ENCODE measurements around the gene FBXO34. TPM values are rescaled to one million over a fixed set of nuclear protein-coding genes. Genes with fewer than 3 reads are reported as not detected.

The FBXO34 gene
- total and polyA plus RNA-seq, 10 of the 15 experiments (the other 5 are each of a cell fraction or from before 2014, with no cell fraction given) = 5.6 to 22.8 (median 17.6) TPM

DNA sequence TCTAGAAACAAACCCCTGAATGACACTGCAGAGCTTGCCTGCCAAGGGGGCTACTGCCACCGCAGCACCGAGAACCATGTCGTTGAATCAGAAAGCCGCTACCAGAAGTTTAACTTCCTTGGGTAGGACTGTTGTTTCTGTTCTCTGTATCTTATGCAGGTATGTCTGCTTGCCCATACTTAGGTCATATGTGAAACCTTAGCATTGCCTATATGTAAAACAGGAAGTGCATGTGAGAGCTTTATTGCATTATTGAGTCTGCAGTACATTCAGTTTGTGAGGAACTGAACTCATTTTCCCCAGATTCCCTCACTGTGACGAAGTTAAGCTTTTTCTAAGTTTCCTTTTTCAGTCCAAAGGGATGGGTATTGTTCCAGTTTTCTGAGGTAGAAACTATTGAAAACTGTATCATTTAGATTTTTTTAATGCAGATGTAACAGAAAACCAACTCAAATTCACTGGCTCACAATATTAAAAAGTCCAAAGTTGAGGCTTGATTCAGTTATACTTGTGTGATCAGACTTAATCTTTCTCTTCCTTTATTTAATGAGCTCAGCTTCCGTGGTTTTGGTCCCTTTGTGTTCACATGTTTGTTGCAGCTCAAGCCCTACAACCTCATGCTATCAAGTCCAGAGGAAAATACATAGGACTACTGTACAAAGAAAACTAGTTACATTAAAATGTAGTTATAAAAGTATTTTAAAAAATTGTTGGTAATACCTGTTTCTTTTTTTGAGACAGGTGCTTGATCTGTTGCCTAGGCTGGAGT, 6.9 kb downstream of the FBXO34 start (continued):
- TF ChIP-seq, protein P1, sequence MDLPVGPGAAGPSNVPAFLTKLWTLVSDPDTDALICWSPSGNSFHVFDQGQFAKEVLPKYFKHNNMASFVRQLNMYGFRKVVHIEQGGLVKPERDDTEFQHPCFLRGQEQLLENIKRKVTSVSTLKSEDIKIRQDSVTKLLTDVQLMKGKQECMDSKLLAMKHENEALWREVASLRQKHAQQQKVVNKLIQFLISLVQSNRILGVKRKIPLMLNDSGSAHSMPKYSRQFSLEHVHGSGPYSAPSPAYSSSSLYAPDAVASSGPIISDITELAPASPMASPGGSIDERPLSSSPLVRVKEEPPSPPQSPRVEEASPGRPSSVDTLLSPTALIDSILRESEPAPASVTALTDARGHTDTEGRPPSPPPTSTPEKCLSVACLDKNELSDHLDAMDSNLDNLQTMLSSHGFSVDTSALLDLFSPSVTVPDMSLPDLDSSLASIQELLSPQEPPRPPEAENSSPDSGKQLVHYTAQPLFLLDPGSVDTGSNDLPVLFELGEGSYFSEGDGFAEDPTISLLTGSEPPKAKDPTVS (IDR thresholded peaks at IDR 0.05; ENCODE audit: low read depth, low read length) = no peak
- TF ChIP-seq RB1 (IDR thresholded peaks at IDR 0.05; ENCODE audit: borderline replicate concordance) (no peak), JUND (IDR thresholded peaks at IDR 0.05; ENCODE audit: low read depth, low read length) (no peak), MEF2A (IDR thresholded peaks at IDR 0.05; ENCODE audit: insufficient read depth, low read depth, low read length) (0 out of 2 replicates have a peak, but pooled peaks have one; percentile 6), NBN (IDR thresholded peaks at IDR 0.05) (peak; percentile 22; the same call in 1 of the 2 replicates), GABPA (IDR thresholded peaks at IDR 0.05; ENCODE audit: low read depth) (peak; percentile 68; the same call in 1 of the 2 replicates), SPI1 (IDR thresholded peaks at IDR 0.05; ENCODE audit: borderline replicate concordance, insufficient read depth, low read depth, low read length) (peak; percentile 97), CBX5 (IDR thresholded peaks at IDR 0.05; ENCODE audit: low read depth) (0 out of 2 replicates have a peak, but pooled peaks have one; percentile 20), SREBF2 (IDR thresholded peaks at IDR 0.05; ENCODE audit: low read length) (no peak), ESRRA (IDR thresholded peaks at IDR 0.05; ENCODE audit: low read length) (no peak), MYC (IDR thresholded peaks at IDR 0.05; ENCODE audit: insufficient read depth, insufficient read length, insufficient replicate concordance, low read length, severe bottlenecking) (no peak), ETV6 (conservative IDR thresholded peaks at IDR 0.05 in 1 of 2, IDR thresholded peaks at IDR 0.05 in 1 of 2; ENCODE audit: borderline replicate concordance in 1 of 2, low read depth in 1 of 2) (peak in 1 of 2 experiments; percentile 35; a peak in 1 of 4 replicates), ZNF217 (IDR thresholded peaks at IDR 0.05) (peak; percentile 35; the same call in 1 of the 2 replicates), HDAC6 (IDR thresholded peaks at IDR 0.05; ENCODE audit: unreplicated experiment) (no peak), NR2C2 (IDR thresholded peaks at IDR 0.05; ENCODE audit: borderline replicate concordance, control insufficient read depth, insufficient read length, low read depth) (no peak)
- TF ChIP-seq, protein P2, sequence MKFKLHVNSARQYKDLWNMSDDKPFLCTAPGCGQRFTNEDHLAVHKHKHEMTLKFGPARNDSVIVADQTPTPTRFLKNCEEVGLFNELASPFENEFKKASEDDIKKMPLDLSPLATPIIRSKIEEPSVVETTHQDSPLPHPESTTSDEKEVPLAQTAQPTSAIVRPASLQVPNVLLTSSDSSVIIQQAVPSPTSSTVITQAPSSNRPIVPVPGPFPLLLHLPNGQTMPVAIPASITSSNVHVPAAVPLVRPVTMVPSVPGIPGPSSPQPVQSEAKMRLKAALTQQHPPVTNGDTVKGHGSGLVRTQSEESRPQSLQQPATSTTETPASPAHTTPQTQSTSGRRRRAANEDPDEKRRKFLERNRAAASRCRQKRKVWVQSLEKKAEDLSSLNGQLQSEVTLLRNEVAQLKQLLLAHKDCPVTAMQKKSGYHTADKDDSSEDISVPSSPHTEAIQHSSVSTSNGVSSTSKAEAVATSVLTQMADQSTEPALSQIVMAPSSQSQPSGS (IDR thresholded peaks at IDR 0.05; ENCODE audit: low read length) = peak; percentile 51; the same call in 1 of the 2 replicates
- TF ChIP-seq, protein P3, sequence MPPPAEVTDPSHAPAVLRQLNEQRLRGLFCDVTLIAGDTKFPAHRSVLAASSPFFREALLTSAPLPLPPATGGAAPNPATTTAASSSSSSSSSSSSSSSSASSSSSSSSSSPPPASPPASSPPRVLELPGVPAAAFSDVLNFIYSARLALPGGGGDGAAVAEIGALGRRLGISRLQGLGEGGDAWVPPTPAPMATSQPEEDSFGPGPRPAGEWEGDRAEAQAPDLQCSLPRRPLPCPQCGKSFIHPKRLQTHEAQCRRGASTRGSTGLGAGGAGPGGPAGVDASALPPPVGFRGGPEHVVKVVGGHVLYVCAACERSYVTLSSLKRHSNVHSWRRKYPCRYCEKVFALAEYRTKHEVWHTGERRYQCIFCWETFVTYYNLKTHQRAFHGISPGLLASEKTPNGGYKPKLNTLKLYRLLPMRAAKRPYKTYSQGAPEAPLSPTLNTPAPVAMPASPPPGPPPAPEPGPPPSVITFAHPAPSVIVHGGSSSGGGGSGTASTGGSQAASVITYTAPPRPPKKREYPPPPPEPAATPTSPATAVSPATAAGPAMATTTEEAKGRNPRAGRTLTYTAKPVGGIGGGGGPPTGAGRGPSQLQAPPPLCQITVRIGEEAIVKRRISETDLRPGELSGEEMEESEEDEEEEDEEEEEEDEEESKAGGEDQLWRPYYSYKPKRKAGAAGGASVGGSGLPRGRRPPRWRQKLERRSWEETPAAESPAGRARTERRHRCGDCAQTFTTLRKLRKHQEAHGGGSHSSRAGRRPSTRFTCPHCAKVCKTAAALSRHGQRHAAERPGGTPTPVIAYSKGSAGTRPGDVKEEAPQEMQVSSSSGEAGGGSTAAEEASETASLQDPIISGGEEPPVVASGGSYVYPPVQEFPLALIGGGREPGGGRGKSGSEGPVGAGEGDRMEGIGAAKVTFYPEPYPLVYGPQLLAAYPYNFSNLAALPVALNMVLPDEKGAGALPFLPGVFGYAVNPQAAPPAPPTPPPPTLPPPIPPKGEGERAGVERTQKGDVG (CRISPR knock-in tag; IDR thresholded peaks at IDR 0.05) = no peak
- TF ChIP-seq, protein P4, sequence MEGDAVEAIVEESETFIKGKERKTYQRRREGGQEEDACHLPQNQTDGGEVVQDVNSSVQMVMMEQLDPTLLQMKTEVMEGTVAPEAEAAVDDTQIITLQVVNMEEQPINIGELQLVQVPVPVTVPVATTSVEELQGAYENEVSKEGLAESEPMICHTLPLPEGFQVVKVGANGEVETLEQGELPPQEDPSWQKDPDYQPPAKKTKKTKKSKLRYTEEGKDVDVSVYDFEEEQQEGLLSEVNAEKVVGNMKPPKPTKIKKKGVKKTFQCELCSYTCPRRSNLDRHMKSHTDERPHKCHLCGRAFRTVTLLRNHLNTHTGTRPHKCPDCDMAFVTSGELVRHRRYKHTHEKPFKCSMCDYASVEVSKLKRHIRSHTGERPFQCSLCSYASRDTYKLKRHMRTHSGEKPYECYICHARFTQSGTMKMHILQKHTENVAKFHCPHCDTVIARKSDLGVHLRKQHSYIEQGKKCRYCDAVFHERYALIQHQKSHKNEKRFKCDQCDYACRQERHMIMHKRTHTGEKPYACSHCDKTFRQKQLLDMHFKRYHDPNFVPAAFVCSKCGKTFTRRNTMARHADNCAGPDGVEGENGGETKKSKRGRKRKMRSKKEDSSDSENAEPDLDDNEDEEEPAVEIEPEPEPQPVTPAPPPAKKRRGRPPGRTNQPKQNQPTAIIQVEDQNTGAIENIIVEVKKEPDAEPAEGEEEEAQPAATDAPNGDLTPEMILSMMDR (IDR thresholded peaks at IDR 0.05 in 2 of 3, conservative IDR thresholded peaks at IDR 0.05 in 1 of 3; ENCODE audit: control insufficient read depth in 2 of 3, extremely low read depth in 1 of 3, insufficient read depth in 1 of 3, low read depth in 3 of 3, low read length in 3 of 3) = no peak
- TF ChIP-seq, protein P5, sequence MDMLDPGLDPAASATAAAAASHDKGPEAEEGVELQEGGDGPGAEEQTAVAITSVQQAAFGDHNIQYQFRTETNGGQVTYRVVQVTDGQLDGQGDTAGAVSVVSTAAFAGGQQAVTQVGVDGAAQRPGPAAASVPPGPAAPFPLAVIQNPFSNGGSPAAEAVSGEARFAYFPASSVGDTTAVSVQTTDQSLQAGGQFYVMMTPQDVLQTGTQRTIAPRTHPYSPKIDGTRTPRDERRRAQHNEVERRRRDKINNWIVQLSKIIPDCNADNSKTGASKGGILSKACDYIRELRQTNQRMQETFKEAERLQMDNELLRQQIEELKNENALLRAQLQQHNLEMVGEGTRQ (IDR thresholded peaks at IDR 0.05; ENCODE audit: borderline replicate concordance, low read depth, low read length) = no peak

Data from GM12878 (cell line).